Natural killer cell treated with Interleukin-12 subunit alpha and Interleukin-12 subunit beta and Interleukin-15 and Interleukin-18, amount 100 ng/mL, for 72 hours (primary cell): ENCODE data around the gene GRM4. TPM values are rescaled to one million over a fixed set of nuclear protein-coding genes. Genes with fewer than 3 reads are reported as not detected.

Experiments
- ATAC-seq, 2 donors: fragments of 150-1000 bp; cut with Tn5 transposase in 1 of 2; sonication (Bioruptor Pico), chemical (Tn5 transposase) in 1 of 2; 2 replicates each; pipeline ENCODE4 v1.10.0; 2021
- DNase-seq: peaks from one replicate; pipeline ENCODE4 v3.0.0; 2022; ENCODE audit warnings: low spot score
- H3K27ac Mint-ChIP-seq, 2 donors: 1 replicate in 1 of 2; 2 replicates in 1 of 2; pipeline ENCODE4 v1.8.0; 2022; ENCODE audit warnings: mixed read lengths in 2 of 2, mild to moderate bottlenecking in 1 of 2, moderate library complexity in 1 of 2
- H3K27me3 Mint-ChIP-seq, 2 donors: 1 replicate in 1 of 2; 2 replicates in 1 of 2; pipeline ENCODE4 v1.8.0; 2022; ENCODE audit warnings: mixed read lengths in 2 of 2
- H3K36me3 Mint-ChIP-seq: one replicate; pipeline ENCODE4 v1.8.0; 2022; ENCODE audit warnings: mixed read lengths
- H3K4me1 Mint-ChIP-seq, 2 donors: 1 replicate in 1 of 2; 2 replicates in 1 of 2; pipeline ENCODE4 v1.8.0; 2022; ENCODE audit warnings: low read depth in 2 of 2, mixed read lengths in 2 of 2, mild to moderate bottlenecking in 1 of 2
- H3K4me3 Mint-ChIP-seq: one replicate; pipeline ENCODE4 v1.8.0; 2022; ENCODE audit warnings: mixed read lengths
- H3K9me3 Mint-ChIP-seq: 2 replicates; pipeline ENCODE4 v1.8.0; 2022; ENCODE audit warnings: mixed read lengths
- total RNA-seq, 2 donors: library from RNA; stranded (reverse); gene quantifications; one replicate each; pipeline ENCODE4 v1.2.3, GENCODE V29; 2022

The GRM4 gene
- total RNA-seq, 2 donors from 2014 or later: not detected

- H3K4me3 Mint-ChIP-seq: no peak overlapping the region
- H3K9me3 Mint-ChIP-seq: no peaks in the 10 kb centered on the region
- peaks cover 21 to 29% of the 10 kb centered on the region in 2 donors for H3K27me3 Mint-ChIP-seq
- ATAC-seq: no peak
- H3K4me1 Mint-ChIP-seq: no peaks in the 10 kb centered on the region
- no peaks in the 10 kb centered on the region for H3K36me3 Mint-ChIP-seq
- DNase-seq: no peak
- H3K27ac Mint-ChIP-seq: no peak overlapping the region
Measured at GRCh38 chr6:34030831-34031624, 114.9 kb downstream of the GRM4 start.

GRCh38 chr6:34029489-34030280 lies 116.2 kb downstream of the GRM4 start:
- no peak for ATAC-seq
- no peaks in the 10 kb centered on the region for H3K4me1 Mint-ChIP-seq
- no peak overlapping the region for H3K27ac Mint-ChIP-seq

GRCh38 chr6:34028691-34029360 lies 117.1 kb downstream of the GRM4 start:
- Mint-ChIP-seq H3K36me3 (no peaks in the 10 kb centered on the region), H3K27me3 (peaks cover 8 to 11% of the 10 kb centered on the region in 2 donors), H3K4me3 (no peak overlapping the region), H3K9me3 (no peaks in the 10 kb centered on the region), H3K27ac (no peak overlapping the region), H3K4me1 (no peaks in the 10 kb centered on the region)
- ATAC-seq: no peak
- no peak for DNase-seq

More at GRCh38 chr6:34029489-34030280, 116.2 kb downstream of the GRM4 start:
- H3K9me3 Mint-ChIP-seq: no peaks in the 10 kb centered on the region
- DNase-seq: no peak
- H3K36me3 Mint-ChIP-seq: no peaks in the 10 kb centered on the region
- H3K4me3 Mint-ChIP-seq: no peak overlapping the region
- H3K27me3 Mint-ChIP-seq: peaks cover 15 to 19% of the 10 kb centered on the region in 2 donors

- Mint-ChIP-seq H3K27me3 (peaks cover 7 to 12% of the 10 kb centered on the region in 2 donors), H3K4me3 (no peak overlapping the region), H3K9me3 (no peaks in the 10 kb centered on the region), H3K27ac (no peak overlapping the region), H3K36me3 (no peaks in the 10 kb centered on the region), H3K4me1 (no peaks in the 10 kb centered on the region)
- DNase-seq (no peak), ATAC-seq (no peak)
Measured at GRCh38 chr6:34027939-34028441, 117.9 kb downstream of the GRM4 start.

GRCh38 chr6:34027445-34027936 lies 118.4 kb downstream of the GRM4 start:
- DNase-seq: peak; percentile 65
- no peak overlapping the region for H3K27ac Mint-ChIP-seq
- no peaks in the 10 kb centered on the region for H3K4me1 Mint-ChIP-seq
- no peaks in the 10 kb centered on the region for H3K36me3 Mint-ChIP-seq
- no peak overlapping the region for H3K4me3 Mint-ChIP-seq
- peaks cover 10 to 17% of the 10 kb centered on the region in 2 donors for H3K27me3 Mint-ChIP-seq
- peak in 1 of 2 donors; percentile 53 for ATAC-seq
- no peaks in the 10 kb centered on the region for H3K9me3 Mint-ChIP-seq

GRCh38 chr6:34025861-34026260 lies 120.0 kb downstream of the GRM4 start:
- no peaks in the 10 kb centered on the region for H3K36me3 Mint-ChIP-seq
- no peaks in the 10 kb centered on the region for H3K4me1 Mint-ChIP-seq
- H3K27me3 Mint-ChIP-seq: peaks cover 9 to 17% of the 10 kb centered on the region in 2 donors
- no peak for ATAC-seq
- no peak overlapping the region for H3K27ac Mint-ChIP-seq
- DNase-seq: no peak
- no peaks in the 10 kb centered on the region for H3K9me3 Mint-ChIP-seq
- H3K4me3 Mint-ChIP-seq: no peak overlapping the region

GRCh38 chr6:34025112-34025807 lies 120.6 kb downstream of the GRM4 start:
- H3K4me1 Mint-ChIP-seq: no peaks in the 10 kb centered on the region
- H3K4me3 Mint-ChIP-seq: no peak overlapping the region
- ATAC-seq (no peak), DNase-seq (no peak)
- H3K27ac Mint-ChIP-seq: no peak overlapping the region
- no peaks in the 10 kb centered on the region for H3K36me3 Mint-ChIP-seq
- H3K9me3 Mint-ChIP-seq: no peaks in the 10 kb centered on the region
- peaks cover 9 to 17% of the 10 kb centered on the region in 2 donors for H3K27me3 Mint-ChIP-seq

- Mint-ChIP-seq H3K4me3 (no peak overlapping the region), H3K27ac (no peak overlapping the region), H3K9me3 (no peaks in the 10 kb centered on the region), H3K36me3 (no peaks in the 10 kb centered on the region), H3K4me1 (no peaks in the 10 kb centered on the region), H3K27me3 (peaks cover 14 to 17% of the 10 kb centered on the region in 2 donors)
- no peak for ATAC-seq
- DNase-seq: no peak
Measured at GRCh38 chr6:34022873-34023255, 123.0 kb downstream of the GRM4 start.

GRCh38 chr6:34022250-34022872 lies 123.5 kb downstream of the GRM4 start:
- no peaks in the 10 kb centered on the region for H3K9me3 Mint-ChIP-seq
- H3K27me3 Mint-ChIP-seq: peaks cover 17% of the 10 kb centered on the region in 2 donors
- ATAC-seq (no peak), DNase-seq (no peak)
- H3K36me3 Mint-ChIP-seq: no peaks in the 10 kb centered on the region
- no peak overlapping the region for H3K27ac Mint-ChIP-seq
- H3K4me1 Mint-ChIP-seq: no peaks in the 10 kb centered on the region
- no peak overlapping the region for H3K4me3 Mint-ChIP-seq

- Mint-ChIP-seq H3K27ac (no peak overlapping the region), H3K27me3 (peaks cover 17% of the 10 kb centered on the region in 2 donors), H3K4me1 (no peaks in the 10 kb centered on the region), H3K36me3 (no peaks in the 10 kb centered on the region), H3K9me3 (no peaks in the 10 kb centered on the region), H3K4me3 (no peak overlapping the region)
- DNase-seq (no peak), ATAC-seq (no peak)
Measured at GRCh38 chr6:34021554-34022190, 124.2 kb downstream of the GRM4 start.

- no peaks in the 10 kb centered on the region for H3K9me3 Mint-ChIP-seq
- H3K4me3 Mint-ChIP-seq: no peak overlapping the region
- H3K36me3 Mint-ChIP-seq: no peaks in the 10 kb centered on the region
- DNase-seq: no peak
- H3K27me3 Mint-ChIP-seq: peaks cover 17% of the 10 kb centered on the region in 2 donors
- no peaks in the 10 kb centered on the region for H3K4me1 Mint-ChIP-seq
- no peak for ATAC-seq
- no peak overlapping the region for H3K27ac Mint-ChIP-seq
Measured at GRCh38 chr6:34020807-34021553, 124.9 kb downstream of the GRM4 start.

GRCh38 chr6:34020278-34020677 lies 125.6 kb downstream of the GRM4 start:
- no peaks in the 10 kb centered on the region for H3K4me1 Mint-ChIP-seq
- no peaks in the 10 kb centered on the region for H3K36me3 Mint-ChIP-seq
- no peak overlapping the region for H3K27ac Mint-ChIP-seq
- peak; percentile 31 for DNase-seq
- no peak for ATAC-seq
- H3K4me3 Mint-ChIP-seq: no peak overlapping the region
- H3K27me3 Mint-ChIP-seq: peaks cover 17 to 20% of the 10 kb centered on the region in 2 donors
- no peaks in the 10 kb centered on the region for H3K9me3 Mint-ChIP-seq
